Heart left ventricle (tissue), 16 donors: Measurements from ENCODE around the gene GTF2IRD1. TPM values are rescaled to one million over a fixed set of nuclear protein-coding genes. Genes with fewer than 3 reads are reported as not detected.

ENCODE experiments used
- ATAC-seq, 4 donors: fragments of 200-7000 bp; cut with Tn5 transposase; one replicate each; pipeline ENCODE4 v1.9.1; 2020 to 2022; ENCODE audit warnings: moderate library complexity in 4 of 4, mild to moderate bottlenecking in 3 of 4, moderate number of reproducible peaks in 1 of 4
- DNase-seq, 5 donors: peaks; one replicate each; pipeline ENCODE4 v3.0.0-alpha.2; 2020
- H3K27ac ChIP-seq, 12 donors: fragments of 200-600 bp; sonication (generic) in 4 of 12; one replicate each; pipeline versions ENCODE4 v1.5.0 to v1.8.0; 2016 to 2022; ENCODE audit warnings: mild to moderate bottlenecking in 2 of 12
- H3K27me3 ChIP-seq, 9 donors: fragments of 200-600 bp; sonication (generic) in 2 of 9; one replicate each; pipeline versions ENCODE4 v1.5.1 to v1.8.0; 2016 to 2022; ENCODE audit warnings: mild to moderate bottlenecking in 3 of 9
- H3K36me3 ChIP-seq, 9 donors: fragments of 200-600 bp; sonication (generic) in 2 of 9; one replicate each; pipeline versions ENCODE4 v1.5.0 to v1.8.0; 2018 to 2022; ENCODE audit warnings: mild to moderate bottlenecking in 2 of 9
- H3K4me1 ChIP-seq, 12 donors: fragments of 200-600 bp; sonication (generic) in 4 of 12; one replicate each; pipeline versions ENCODE4 v1.5.0 to v1.8.0; 2016 to 2022; ENCODE audit warnings: mild to moderate bottlenecking in 3 of 12
- H3K4me3 ChIP-seq, 12 donors: fragments of 200-600 bp; sonication (generic) in 4 of 12; one replicate each; pipeline versions ENCODE4 v1.5.0 to v1.8.0; 2017 to 2022; ENCODE audit warnings: mild to moderate bottlenecking in 9 of 12, moderate library complexity in 4 of 12
- H3K9me3 ChIP-seq, 12 donors: fragments of 200-600 bp; sonication (generic) in 4 of 12; one replicate each; pipeline versions ENCODE4 v1.5.0 to v1.8.0; 2016 to 2022; ENCODE audit warnings: mild to moderate bottlenecking in 1 of 12
- CTCF ChIP-seq, 12 donors: fragments of 200-600 bp; sonication (generic) in 4 of 12; IDR thresholded peaks; one replicate each; pipeline versions ENCODE4 v1.5.0 to v1.8.0; 2018 to 2022; ENCODE audit warnings: antibody characterized with exemption in 12 of 12, mild to moderate bottlenecking in 5 of 12
- POLR2A ChIP-seq, 2 donors: fragments of 450-650 bp; IDR thresholded peaks; one replicate each; pipeline ENCODE4 v1.6.1; 2017; ENCODE audit warnings: antibody characterized with exemption in 2 of 2, mild to moderate bottlenecking in 2 of 2, moderate library complexity in 2 of 2
- WGBS, 4 donors: extraction: QIAGEN DNeasy Blood & Tissue Kit in 2 of 4; methylation state at CpG; one replicate each; pipeline versions ENCODE4 v1.1.5 to v1.1.7; 2013 to 2018; 5-methylcytosine and 5-hydroxymethylcytosine counted together
- intact Hi-C, 10 donors: fragments of 100-400 bp; cut with DNase I; formaldehyde crosslinking; loops; one replicate each; pipeline versions ENCODE4 v1.11.1 to v1.14.2; 2022
- polyA plus RNA-seq, 2 donors: library from polyadenylated mRNA; stranded (reverse); fragments of 200-250 nt; gene quantifications; one replicate each; pipeline ENCODE4 v1.2.3, GENCODE V29; 2013
- total RNA-seq, 9 donors: library from RNA; depleted of rRNA in 2 of 9; stranded (reverse); fragments of >200 nt in 2 of 9; fragmentation: NEBNext Ultra II Directional in 3 of 9; extraction: Animal tissue kit (Norgen Biotek cat#: 25700) in 3 of 9; gene quantifications; one replicate each; pipeline versions ENCODE4 v1.1.0 to v1.2.4, GENCODE V29; 2016 to 2023
- donor health status: ischemic (EF 13 %, LVEDD 7.1; RV severe dilation, severe dysfunction).
- donor health status: healthy with polysubstance abuse.
- donor health status: DM: no; HTN: yes; CAD: no.
- donor health status: DM: no; HTN: no; CAD: no.
- donor health status: ischemic (EF 25% LVEDD 6.9; RV normal size, moderate dysfunction).
- donor health status: ischemic (EF 25% LVEDD 5.7; RV mildly dilated, moderate dysfunction).
- donor health status: healthy.
- donor health status: DM: yes; HTN: yes; CAD: no.
- donor health status: ischemic (EF 35%, LVEDD 5.7; RV mildly dilated, moderate dysfunction).
- donor health status: nonischemic (EF 11% LVEDD 7.7; RV severe dilation, severe dysfunction).
- donor health status: DM: yes; HTN: yes; CAD: no.
- donor health status: PGD.
- donor health status: ischemic (EF 29% LVEDD 5.4; RV normal size, mild dysfunction).
- donor health status: nonischemic (EF 23%, LVEDD 6.1; RV moderate dilation, normal function).

Gene GTF2IRD1
- total and polyA plus RNA-seq, 11 donors = 10.0 to 40.4 (median 15.6) TPM

GRCh38 chr7:74475987-74476350 is 22.3 kb downstream of the GTF2IRD1 start:
- TF ChIP-seq POLR2A (IDR thresholded peaks at IDR 0.05) = no peak
- TF ChIP-seq CTCF (IDR thresholded peaks at IDR 0.05) = no peak
- H3K4me3 ChIP-seq = no peak overlapping the region
- ATAC-seq = no peak
- DNase-seq = peak in 1 of 5 donors; percentile 15
- no peaks in the 10 kb centered on the region for H3K36me3 ChIP-seq
- no peaks in the 10 kb centered on the region for H3K27me3 ChIP-seq
- peak overlapping the region in 3 of 12 donors; percentile 92 to 98 (median 95) for H3K27ac ChIP-seq
- WGBS, 4 donors = 88 to 95% (median 93%) methylated on average over 8 of the region's 8 CpGs
- no peaks in the 10 kb centered on the region for H3K9me3 ChIP-seq
- intact Hi-C loops = loop anchor here in 1 of 10 donors (5.0 kb wide), 1 partner anchor 36 kb away; no protein-coding TSS in a partner anchor
- H3K4me1 ChIP-seq = peaks cover 0 to 50% (median 36%) of the 10 kb centered on the region in 12 donors

- no peak overlapping the region for H3K4me3 ChIP-seq
- intact Hi-C loops = loop anchor here in 1 of 10 donors (5.0 kb wide), 1 partner anchor 36 kb away; no protein-coding TSS in a partner anchor
- no peak for ATAC-seq
- WGBS, 4 donors = 84 to 88% (median 87%) methylated on average over 8 of the region's 8 CpGs
- no peaks in the 10 kb centered on the region for H3K9me3 ChIP-seq
- peak in 1 of 5 donors; percentile 13 for DNase-seq
- peaks cover 0 to 57% (median 42%) of the 10 kb centered on the region in 12 donors for H3K4me1 ChIP-seq
- peak overlapping the region in 9 of 12 donors; percentile 18 to 99 (median 95) for H3K27ac ChIP-seq
- no peaks in the 10 kb centered on the region for H3K27me3 ChIP-seq
- no peaks in the 10 kb centered on the region for H3K36me3 ChIP-seq
- no peak for TF ChIP-seq POLR2A (IDR thresholded peaks at IDR 0.05)
- no peak for TF ChIP-seq CTCF (IDR thresholded peaks at IDR 0.05)
Observed at GRCh38 chr7:74476626-74477025, 22.9 kb downstream of the GTF2IRD1 start.

- no peak for DNase-seq
- Histone ChIP-seq H3K36me3 (no peaks in the 10 kb centered on the region), H3K4me3 (no peak overlapping the region), H3K9me3 (no peaks in the 10 kb centered on the region), H3K27ac (peak overlapping the region; percentile 83 to 99 (median 94)), H3K4me1 (peaks cover 0 to 71% (median 53%) of the 10 kb centered on the region in 12 donors), H3K27me3 (no peaks in the 10 kb centered on the region)
- 65 to 92% (median 86%) methylated on average over 3 to 4 of the region's 4 CpGs for WGBS, 4 donors
- no peak for TF ChIP-seq CTCF (IDR thresholded peaks at IDR 0.05)
- ATAC-seq = no peak
- intact Hi-C loops = loop anchor here in 3 of 10 donors (1.0 to 5.0 kb wide), 3 partner anchors 12 to 34 kb away; no protein-coding TSS in a partner anchor
Observed at GRCh38 chr7:74478671-74479065, 25.0 kb downstream of the GTF2IRD1 start.

GRCh38 chr7:74479066-74479781 is 25.5 kb downstream of the GTF2IRD1 start:
- no peaks in the 10 kb centered on the region for H3K36me3 ChIP-seq
- no peak overlapping the region for H3K4me3 ChIP-seq
- intact Hi-C loops = loop anchor here in 2 of 10 donors (2.0 to 5.0 kb wide), 2 partner anchors 24 to 33 kb away; no protein-coding TSS in a partner anchor
- no peak for TF ChIP-seq CTCF (IDR thresholded peaks at IDR 0.05)
- TF ChIP-seq POLR2A (IDR thresholded peaks at IDR 0.05) = no peak
- H3K9me3 ChIP-seq = no peaks in the 10 kb centered on the region
- peak overlapping the region; percentile 83 to 99 (median 94) for H3K27ac ChIP-seq
- ATAC-seq (peak in 2 of 4 donors; percentile 0 to 1), DNase-seq (peak in 3 of 5 donors; percentile 37 to 53 (median 39))
- H3K27me3 ChIP-seq = no peaks in the 10 kb centered on the region
- 15 to 27% (median 23%) methylated on average over 14 to 19 of the region's 19 CpGs for WGBS, 4 donors
- H3K4me1 ChIP-seq = peaks cover 0 to 76% (median 53%) of the 10 kb centered on the region in 12 donors
